SW 1271 (cell line): Measurements from ENCODE around the gene MDC1.
"Not testable (repeated sequence)": the region's sequence is repeated elsewhere in the genome, so short reads cannot be mapped to it uniquely, and the experiment has no call there.

Source experiments
- DNase-seq, 2 experiments: peaks; one replicate each; lab custom pipeline; 2025; lab: John Stamatoyannopoulos, UW

Gene MDC1, protein sequence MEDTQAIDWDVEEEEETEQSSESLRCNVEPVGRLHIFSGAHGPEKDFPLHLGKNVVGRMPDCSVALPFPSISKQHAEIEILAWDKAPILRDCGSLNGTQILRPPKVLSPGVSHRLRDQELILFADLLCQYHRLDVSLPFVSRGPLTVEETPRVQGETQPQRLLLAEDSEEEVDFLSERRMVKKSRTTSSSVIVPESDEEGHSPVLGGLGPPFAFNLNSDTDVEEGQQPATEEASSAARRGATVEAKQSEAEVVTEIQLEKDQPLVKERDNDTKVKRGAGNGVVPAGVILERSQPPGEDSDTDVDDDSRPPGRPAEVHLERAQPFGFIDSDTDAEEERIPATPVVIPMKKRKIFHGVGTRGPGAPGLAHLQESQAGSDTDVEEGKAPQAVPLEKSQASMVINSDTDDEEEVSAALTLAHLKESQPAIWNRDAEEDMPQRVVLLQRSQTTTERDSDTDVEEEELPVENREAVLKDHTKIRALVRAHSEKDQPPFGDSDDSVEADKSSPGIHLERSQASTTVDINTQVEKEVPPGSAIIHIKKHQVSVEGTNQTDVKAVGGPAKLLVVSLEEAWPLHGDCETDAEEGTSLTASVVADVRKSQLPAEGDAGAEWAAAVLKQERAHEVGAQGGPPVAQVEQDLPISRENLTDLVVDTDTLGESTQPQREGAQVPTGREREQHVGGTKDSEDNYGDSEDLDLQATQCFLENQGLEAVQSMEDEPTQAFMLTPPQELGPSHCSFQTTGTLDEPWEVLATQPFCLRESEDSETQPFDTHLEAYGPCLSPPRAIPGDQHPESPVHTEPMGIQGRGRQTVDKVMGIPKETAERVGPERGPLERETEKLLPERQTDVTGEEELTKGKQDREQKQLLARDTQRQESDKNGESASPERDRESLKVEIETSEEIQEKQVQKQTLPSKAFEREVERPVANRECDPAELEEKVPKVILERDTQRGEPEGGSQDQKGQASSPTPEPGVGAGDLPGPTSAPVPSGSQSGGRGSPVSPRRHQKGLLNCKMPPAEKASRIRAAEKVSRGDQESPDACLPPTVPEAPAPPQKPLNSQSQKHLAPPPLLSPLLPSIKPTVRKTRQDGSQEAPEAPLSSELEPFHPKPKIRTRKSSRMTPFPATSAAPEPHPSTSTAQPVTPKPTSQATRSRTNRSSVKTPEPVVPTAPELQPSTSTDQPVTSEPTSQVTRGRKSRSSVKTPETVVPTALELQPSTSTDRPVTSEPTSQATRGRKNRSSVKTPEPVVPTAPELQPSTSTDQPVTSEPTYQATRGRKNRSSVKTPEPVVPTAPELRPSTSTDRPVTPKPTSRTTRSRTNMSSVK (N-terminal part only)

DNA sequence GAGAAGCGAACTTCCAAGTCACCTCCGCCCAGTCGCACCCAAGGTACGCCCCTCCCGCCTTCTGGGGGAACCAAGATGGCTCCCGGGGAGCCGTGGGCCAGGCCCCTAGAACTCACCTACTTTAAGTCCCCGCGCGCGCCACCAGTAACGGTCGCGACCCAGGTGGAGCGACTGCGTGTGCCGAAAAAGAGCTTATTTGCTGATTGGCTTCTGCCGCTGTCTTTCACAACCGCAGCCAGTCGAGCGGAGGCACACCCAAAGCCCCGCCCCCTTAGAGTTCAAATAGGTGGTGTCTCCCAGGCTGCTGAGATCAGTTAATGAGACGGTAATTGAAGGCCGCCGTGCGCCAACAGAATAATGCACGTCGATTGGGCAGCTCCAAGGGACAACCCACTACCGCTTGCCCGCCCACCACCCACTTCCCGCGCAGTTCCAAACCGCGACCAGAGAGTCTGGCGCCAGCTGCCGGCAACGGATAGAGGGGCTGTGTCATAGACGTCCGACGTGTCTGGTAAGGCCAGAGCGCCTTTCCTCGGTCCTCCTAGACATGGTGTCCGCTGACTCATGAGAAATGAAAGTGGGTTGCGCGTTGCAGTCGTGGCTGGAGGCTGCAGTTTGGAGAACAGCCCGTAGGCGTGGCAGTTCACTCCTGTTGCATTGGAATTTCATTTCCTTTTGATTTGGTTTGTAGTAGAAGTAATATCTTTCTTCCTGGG, at the start of gene MDC1:
MDC1 (minus strand) TSS at position 153 of the 716 bp plus-strand sequence. CDS start 2,106 bp downstream, outside the sequence.
- peak; percentile 100 for DNase-seq

DNA sequence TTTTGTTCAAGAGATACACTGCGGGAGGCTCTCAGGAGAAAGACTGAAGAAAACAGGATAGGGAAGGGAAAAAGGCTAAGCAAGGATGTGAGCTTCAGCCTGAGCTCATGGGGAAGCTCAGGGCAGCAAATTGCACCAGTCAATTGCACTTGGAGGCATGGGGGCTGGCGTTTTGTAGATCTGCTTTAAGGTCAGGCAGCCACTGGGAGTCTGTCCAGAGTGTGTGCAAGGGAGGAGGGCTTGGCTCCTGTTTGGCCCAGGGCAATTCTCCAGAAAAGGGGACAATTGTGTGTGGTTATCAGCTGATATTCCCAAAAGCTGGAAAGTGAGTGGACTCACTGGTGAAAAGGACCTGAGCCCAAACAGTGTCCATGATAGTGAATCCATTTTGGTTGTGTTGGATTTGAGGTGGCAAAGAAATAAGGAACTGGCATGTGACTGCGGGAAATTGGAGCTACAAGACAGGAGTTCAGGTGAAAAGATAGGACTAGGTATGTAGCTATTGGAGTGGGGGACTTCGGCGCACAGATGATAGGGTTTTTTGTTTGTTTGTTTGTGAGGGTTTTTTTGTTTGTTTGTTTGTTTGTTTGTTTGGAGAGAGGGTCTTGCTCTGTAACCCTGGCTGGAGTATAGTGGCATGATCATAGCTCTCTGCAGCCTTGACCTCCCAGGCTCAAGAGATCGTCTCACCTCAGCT, 49.5 kb upstream of the MDC1 start:
- DNase-seq = no peak

DNA sequence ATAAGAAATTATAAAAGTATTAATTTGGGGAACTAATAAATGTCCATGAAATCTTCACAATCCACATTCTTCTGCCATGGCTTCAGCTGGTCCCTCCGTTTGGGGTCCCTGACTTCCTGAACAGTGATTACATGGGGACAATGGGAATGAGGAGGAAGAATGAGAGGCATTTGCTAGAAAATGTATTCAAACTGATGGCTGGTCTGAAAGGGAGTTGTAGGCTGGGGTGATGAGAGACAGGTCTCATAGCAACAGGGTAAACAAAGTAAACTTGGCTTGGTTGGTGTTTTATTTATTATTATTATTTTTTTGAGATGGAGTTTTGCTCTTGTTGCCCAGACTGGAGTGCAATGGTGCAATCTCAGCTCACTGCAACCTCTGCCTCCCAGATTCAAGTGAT, 48.4 kb upstream of the MDC1 start:
- not testable (repeated sequence) for DNase-seq

DNA sequence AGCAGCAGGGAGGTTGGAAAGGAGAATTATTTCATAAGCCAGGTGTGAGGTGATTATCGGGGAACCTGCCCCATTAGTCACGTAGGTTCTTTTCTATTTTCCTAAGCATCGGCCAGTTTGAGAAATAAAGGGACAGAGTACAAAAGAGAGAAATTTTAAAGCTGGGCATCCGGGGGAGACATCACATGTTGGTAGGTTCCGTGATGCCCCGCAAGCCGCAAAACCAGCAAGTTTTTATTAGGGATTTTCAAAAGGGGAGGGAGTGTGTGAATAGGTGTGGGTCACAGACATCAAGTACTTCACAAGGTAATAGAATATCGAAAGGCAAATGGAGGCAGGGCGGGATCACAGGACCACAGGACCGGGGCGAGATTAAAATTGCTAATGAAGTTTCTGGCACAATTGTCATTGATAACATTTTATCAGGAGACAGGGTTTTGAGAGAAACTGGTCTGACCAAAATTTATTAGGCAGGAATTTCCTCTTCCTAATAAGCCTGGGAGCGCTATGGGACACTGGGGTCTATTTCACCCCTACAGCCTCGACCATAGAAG, 47.5 kb upstream of the MDC1 start:
- DNase-seq = not testable (repeated sequence)

DNA sequence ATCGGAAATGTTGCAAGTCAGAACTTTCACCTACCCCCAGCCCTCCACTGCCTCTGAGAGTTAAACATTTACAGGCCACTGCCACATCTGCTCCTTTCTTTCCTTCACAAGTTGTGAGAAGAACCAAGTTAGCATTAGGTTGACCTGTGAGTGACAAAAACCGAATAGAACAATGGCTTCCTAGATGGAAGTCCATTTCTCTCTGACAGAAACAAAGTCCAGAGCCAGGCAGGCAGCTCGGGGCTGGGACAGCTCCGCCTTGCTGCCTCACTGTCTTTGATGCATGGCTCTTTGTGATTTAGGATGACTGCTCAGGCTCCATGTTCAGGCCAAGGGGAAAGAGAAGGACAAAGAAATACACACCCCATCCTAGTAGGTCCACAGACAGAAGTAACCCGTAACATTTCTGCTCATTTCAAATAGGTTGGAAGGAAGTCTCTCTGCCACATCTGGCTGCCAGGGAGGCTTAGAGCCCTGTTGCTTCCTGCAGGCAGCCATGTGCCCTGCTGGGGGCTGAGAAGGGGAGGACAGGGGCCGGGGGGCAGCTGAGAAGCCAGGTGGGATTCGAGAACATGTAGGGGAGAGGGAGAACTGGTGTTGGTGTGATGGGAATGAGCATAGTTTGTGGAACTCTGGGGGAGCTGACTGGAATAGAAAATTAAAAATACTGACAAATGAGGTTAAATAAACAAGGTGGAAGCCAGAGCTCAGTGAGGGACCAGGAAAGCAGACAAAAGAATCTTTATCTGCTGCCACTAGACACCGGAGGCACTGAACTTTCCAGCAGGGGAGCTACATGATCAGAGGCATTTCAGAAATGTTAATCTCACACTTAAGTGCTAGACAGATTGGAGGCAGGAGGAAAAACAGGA, 46.8 kb upstream of the MDC1 start:
- DNase-seq = peak; percentile 32 to 77

DNA sequence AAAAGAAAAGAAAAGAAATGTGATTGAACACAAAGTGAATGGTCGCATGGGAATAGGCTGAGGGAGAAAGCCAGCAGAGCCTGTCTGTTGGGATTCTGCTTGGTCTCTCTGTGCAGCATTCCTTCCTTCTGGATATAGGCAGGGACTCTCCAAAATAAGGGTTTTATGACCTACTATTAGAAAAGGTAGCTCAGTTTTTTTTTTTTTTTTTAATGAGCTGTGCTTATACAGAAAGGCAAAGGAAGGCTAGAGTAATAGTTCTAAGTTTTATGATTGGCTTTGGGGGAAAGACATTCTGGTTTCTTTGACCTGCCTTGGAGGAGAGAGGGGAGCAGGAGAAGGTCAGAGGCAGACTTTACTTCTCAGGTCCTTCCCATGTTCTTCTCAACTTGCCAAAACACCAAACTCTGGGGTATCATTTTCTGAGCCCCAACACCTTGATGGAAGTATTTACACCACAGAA, 46.1 kb upstream of the MDC1 start:
- DNase-seq = no peak

DNA sequence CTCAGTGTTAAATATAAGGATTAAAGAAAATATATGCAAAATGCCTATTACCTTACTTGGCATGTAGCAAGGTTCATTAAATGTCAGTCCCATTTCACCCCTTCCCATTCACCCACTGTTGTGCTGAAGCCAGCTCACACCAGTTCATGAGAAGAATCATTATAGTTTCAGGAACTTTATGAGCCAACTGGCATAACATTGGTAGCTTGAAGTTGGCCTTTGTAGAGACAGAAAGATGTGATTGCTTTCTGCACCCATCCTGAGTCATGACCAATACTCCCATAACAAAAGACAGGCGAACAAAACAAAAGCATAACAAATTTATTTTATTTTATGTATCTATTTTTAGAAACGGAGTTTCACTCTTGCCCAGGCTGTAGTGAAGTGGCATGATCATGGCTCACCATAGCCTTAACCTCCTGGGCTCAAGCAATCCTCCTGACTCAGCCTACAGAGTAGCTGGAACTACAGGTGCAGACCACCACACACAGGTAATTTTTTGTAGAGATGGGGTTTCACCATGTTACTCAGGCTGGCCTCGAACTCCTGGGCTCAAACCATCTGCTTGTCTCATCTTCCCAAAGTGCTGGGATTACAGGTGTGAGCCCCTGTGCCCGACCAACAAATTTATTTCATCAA, 44.8 kb upstream of the MDC1 start:
- no peak for DNase-seq

DNA sequence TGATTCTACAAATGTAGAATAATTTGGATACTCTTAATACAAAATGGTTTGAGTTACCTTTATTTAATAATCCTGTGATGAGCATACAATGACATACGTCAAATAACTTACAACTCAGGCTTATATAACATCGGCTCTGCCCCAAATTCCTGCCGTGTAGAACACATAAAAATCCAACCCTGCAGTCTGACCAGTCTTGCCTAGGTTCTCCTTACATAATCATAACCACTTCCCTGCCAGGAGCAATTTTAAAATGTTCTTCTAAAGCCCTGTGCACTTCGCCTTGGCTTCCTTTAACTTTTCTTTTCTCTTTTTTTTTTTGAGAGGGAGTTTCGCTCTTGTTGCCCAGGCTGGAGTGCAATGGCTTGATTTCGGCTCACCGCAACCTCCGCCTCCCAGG, 43.5 kb upstream of the MDC1 start:
- DNase-seq = no peak

DNA sequence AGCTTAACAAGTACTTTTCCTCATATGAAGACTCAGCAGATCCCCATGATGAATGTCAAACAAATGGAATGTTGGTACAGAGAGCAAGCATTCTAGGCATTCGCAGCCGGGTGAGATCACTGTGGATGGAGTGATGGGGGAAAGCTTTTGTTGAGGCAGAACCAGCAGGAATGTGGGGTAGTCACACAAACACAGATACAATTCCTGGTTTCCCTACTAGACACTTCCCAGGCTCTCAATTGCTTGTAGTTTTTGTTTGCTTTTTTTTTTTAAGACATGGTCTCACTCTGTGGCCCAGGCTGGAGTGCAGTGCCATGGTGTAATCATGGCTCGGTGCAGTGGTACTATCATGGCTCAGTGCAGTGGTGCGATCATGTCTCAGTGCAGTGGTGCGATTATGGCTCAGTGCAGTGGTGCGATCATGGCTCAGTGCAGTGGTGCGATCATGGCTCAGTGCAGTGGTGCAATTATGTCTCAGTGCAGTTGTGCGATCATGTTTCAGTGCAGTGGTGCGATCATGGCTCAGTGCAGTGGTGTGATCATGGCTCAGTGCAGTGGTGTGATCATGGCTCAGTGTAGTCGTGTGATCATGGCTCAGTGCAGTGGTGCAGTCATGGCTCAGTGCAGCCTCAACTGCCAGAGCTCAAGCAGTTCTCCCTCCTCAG, 42.6 kb upstream of the MDC1 start:
- peak; percentile 65 to 82 for DNase-seq

DNA sequence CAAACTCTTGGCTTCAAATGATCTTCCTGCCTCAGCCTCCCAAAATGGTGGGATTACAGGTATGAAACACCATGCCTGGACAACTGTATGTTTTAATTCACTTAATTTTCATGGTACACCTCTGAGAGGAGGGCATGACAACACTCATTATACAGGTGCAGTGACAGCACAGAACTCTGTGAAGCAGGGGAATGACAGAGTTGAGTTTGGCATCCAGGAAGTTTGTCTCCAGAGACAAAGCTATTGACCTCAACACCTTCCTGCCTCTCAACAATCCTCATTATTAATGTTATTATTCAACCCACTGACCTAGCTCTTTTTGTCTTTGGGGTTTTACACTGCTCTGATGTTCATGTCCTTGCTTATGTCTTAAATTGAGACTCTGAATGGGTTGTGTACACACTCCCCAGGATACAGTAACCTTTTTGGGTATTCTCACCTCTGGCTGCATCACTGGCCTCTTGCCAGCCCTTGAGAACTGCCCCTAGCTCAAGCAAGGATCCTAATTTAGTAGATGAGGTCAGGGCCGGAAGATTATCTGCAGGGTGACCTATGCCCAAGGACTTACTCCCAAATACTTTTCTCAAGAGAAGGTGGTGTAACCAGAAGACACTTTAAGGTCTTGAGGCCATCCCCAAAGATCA, 40.3 kb upstream of the MDC1 start:
- DNase-seq = no peak

DNA sequence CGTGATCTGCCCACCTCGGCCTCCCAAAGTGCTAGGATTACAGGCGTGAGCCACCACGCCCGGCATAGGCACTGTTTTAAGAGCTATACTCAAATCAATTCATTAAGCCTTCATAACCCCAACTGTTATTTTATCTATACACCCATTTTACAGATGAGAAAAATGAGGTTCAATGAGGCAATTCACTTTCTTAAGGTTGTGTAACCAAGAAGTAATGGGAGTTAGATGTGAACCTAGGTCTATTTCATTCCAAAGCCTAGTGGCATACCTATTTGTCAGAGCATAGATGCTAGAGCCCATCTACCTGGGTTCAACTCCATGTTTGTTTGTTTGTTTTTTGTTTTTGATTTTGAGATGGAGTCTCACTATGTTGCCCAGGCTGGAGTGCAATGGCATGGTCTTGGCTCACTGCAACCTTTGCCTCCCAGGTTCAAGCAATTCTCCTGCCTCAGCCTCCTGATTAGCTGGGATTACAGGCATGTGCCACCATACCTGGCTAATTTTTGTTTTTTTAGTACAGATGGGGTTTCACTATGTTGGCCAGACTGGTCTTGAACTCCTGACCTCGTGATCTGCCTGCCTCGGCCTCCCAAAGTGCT, 39.4 kb upstream of the MDC1 start:
- not testable (repeated sequence) for DNase-seq

DNA sequence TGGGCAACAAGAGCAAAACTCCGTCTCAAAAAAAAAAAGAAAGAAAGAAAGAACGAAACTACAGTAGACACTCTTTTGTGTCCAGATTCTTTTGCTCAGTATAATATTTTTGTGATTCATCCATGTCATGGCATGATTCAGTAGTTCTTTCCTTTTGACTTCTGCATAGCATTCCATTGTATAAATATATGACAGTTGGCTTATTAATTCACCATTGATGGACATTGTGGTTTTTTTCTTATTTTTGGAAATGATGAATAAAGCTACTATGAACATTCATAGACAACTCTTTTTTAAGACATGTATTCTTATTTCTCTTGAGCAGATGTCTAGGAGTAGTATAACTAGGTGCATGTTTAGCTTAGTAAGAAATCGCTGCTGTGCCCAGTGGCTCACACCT, 37.5 kb upstream of the MDC1 start:
- no peak for DNase-seq

DNA sequence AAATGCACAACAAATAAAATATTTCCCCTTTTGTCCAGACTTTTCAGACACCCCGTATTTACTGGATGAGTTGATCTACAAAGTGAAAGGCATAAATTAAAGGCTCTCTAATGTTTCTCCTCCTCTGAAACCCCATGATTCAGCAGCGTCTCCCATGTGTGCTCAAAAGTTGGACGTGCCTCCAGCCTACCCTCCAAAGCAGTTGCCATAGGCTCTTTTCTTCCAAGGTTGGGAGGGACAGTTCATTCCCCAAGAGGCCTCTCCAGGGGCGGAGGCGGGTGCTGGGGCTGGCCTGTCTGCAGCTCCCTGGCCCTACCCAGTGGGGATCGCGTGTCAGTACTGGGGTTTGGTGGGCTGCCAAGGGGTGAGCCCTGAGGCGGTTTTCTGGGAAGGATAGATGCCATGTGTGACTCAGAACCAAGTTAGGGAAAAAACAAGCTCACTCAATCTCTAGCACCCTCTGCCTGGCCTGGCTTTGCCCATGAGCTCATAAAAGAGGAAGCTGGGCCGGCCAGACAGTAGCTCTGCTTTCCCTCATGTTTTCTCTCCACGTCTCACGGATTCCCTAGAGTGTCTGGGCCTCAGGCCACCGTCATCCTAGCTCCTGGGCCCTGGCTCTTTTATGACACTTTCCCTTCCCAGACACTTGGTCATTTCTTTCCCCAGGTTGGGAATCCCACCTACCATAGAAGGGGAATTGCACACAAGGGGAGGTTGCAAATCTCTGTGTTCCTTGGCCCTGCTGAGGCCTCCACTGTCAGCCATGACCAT, 35.3 kb upstream of the MDC1 start:
- DNase-seq = peak; percentile 99

DNA sequence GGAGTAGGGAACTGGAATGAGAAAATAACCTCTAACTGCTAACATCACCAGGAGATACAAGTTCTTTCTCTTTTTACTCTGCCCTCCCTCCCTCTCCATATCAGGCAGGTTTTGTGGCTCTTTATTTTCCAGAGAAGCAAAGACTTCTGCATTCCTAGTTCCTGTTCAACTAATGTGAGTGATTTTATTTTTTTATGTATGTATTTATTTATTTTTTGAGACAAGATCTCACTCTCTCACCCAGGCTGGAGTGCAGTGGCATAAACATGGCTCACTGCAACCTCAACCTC, 33.2 kb upstream of the MDC1 start:
- DNase-seq = no peak

DNA sequence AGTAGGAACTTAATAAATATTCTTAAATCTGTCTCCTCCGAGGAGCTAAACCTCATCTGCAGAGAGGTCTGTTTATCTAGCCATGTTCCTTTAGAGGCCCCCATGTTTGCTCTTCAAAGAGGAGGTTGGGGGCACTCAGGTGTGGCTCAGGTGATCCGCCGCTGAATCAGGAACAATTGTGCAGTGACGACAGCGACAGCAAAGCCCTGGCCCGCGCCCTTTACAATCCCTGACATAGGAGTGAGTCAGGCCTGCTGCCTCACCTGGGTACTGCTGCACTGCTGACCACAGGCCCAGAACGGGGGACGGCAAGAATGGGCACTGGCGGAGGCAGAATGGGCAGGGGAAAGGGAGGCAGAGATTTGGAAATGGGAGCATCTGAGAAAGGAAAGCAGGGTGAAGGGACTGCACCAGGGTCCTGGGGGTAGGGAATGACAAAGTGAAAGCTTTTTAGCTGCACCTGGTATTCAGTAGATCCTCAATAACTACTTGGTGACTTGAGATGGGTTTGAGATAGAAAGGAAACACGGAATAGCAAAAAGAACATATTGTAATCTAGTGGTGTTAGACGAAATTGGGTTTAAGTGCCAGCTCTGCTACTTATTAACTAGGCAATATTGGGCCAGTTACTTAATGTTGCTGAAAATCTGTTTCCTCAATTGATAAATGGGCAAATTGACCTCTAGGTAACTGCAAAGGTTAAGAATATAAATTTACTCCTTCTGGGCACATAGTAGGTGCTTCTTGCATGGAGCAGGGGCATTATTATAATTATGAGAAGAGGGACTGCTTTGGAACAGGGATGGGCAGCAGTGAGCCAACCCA, 32.7 kb upstream of the MDC1 start:
- no peak for DNase-seq
